Ishikawa (cell line): ENCODE results near the gene TMEM51.

Experiments
- CEBPB ChIP-seq: IDR thresholded peaks from 2 replicates; pipeline ENCODE4 v1.6.1; 2012
- CREB1 ChIP-seq: IDR thresholded peaks from 2 replicates; pipeline ENCODE4 v1.6.1; 2012; ENCODE audit warnings: low read depth
- EGR1 ChIP-seq: IDR thresholded peaks from 2 replicates; pipeline ENCODE4 v1.6.1; 2012
- EP300 ChIP-seq: IDR thresholded peaks from 2 replicates; pipeline ENCODE4 v1.6.1; 2012; ENCODE audit warnings: borderline replicate concordance
- FOXM1 ChIP-seq: IDR thresholded peaks from 2 replicates; pipeline ENCODE4 v1.6.1; 2012; ENCODE audit warnings: low read depth, borderline replicate concordance
- MAX ChIP-seq: IDR thresholded peaks from 2 replicates; pipeline ENCODE4 v1.6.1; 2012
- NFIC ChIP-seq: IDR thresholded peaks from 2 replicates; pipeline ENCODE4 v1.6.1; 2012
- RAD21 ChIP-seq: IDR thresholded peaks from 2 replicates; pipeline ENCODE4 v1.6.1; 2012; ENCODE audit warnings: low read depth
- TAF1 ChIP-seq: IDR thresholded peaks from 2 replicates; pipeline ENCODE4 v1.6.1; 2012; ENCODE audit warnings: low read depth, mild to moderate bottlenecking
- TCF12 ChIP-seq: IDR thresholded peaks from 2 replicates; pipeline ENCODE4 v1.6.1; 2012; ENCODE audit warnings: low read depth
- TEAD4 ChIP-seq: IDR thresholded peaks from 2 replicates; pipeline ENCODE4 v1.6.1; 2012
- USF1 ChIP-seq: IDR thresholded peaks from 2 replicates; pipeline ENCODE4 v1.6.1; 2012
- YY1 ChIP-seq: IDR thresholded peaks from 2 replicates; pipeline ENCODE4 v1.6.1; 2012; ENCODE audit warnings: low read depth

- TF ChIP-seq FOXM1 (no peak), TAF1 (no peak), NFIC (no peak), YY1 (no peak), EP300 (no peak), CREB1 (no peak), CEBPB (no peak), TEAD4 (no peak), TCF12 (no peak), USF1 (no peak), EGR1 (no peak), RAD21 (no peak), MAX (no peak)
Observed at GRCh38 chr1:15176120-15176519, 22.6 kb downstream of the TMEM51 start.
